ENCODE data around the gene OAT. TPM values are rescaled to one million over a fixed set of nuclear protein-coding genes. Genes with fewer than 3 reads are reported as not detected.

Gene OAT
- total and polyA plus RNA-seq, 2 donors (not counting 3 experiments of a cell fraction or from before 2014, with no cell fraction given): 69.9 to 90.8 TPM

DNA sequence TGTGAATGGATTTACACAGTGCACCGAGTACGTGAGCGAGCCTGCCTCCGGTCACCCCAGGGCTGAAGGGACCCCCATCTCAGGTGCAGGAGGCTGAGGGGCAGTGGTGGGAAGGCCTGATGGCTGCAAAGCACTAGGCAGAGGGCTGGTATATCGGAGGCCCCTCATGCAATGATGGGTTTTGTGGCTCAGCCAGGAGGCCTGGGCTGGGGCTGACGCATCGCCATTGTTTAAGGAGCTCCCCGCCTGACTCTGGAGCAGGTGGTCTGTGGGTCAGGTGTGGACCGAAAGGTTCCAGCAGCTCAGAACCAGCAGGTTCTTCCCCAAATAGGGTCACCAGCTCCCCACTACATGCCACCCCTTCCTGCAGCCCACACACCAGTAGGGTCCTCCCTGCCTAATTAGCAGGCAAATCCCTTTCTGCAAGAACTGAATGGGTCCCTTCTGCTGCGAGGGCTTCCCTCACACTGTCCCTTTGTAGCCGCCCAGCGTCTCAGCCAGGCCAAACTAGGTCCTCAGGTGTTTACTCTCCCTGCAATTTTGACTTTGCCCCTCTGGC is 33.0 kb downstream of the OAT start:
- H3K27me3 ChIP-seq (ENCODE audit: control insufficient read depth in 2 of 2, insufficient read depth in 2 of 2, low read length in 2 of 2): peaks cover 0 to 3% of the 10 kb centered on the region in 2 experiments
- no peak for TF ChIP-seq GATA2 (IDR thresholded peaks at IDR 0.05; ENCODE audit: insufficient read depth, insufficient read length, low read depth, low read length)
- TF ChIP-seq EZH2 (IDR thresholded peaks at IDR 0.05; ENCODE audit: borderline replicate concordance, low read depth, low read length, severe bottlenecking): no peak
- TF ChIP-seq, protein P1, sequence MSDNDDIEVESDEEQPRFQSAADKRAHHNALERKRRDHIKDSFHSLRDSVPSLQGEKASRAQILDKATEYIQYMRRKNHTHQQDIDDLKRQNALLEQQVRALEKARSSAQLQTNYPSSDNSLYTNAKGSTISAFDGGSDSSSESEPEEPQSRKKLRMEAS (IDR thresholded peaks at IDR 0.05; ENCODE audit: insufficient read depth, insufficient read length): no peak
- no peak for TF ChIP-seq JUN (IDR thresholded peaks at IDR 0.05; ENCODE audit: borderline replicate concordance, insufficient read depth, insufficient read length, low read depth)
- TF ChIP-seq, protein P2, sequence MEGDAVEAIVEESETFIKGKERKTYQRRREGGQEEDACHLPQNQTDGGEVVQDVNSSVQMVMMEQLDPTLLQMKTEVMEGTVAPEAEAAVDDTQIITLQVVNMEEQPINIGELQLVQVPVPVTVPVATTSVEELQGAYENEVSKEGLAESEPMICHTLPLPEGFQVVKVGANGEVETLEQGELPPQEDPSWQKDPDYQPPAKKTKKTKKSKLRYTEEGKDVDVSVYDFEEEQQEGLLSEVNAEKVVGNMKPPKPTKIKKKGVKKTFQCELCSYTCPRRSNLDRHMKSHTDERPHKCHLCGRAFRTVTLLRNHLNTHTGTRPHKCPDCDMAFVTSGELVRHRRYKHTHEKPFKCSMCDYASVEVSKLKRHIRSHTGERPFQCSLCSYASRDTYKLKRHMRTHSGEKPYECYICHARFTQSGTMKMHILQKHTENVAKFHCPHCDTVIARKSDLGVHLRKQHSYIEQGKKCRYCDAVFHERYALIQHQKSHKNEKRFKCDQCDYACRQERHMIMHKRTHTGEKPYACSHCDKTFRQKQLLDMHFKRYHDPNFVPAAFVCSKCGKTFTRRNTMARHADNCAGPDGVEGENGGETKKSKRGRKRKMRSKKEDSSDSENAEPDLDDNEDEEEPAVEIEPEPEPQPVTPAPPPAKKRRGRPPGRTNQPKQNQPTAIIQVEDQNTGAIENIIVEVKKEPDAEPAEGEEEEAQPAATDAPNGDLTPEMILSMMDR (IDR thresholded peaks at IDR 0.05; ENCODE audit: extremely low read depth in 1 of 2, insufficient read depth in 1 of 2, low read depth in 1 of 2, low read length in 2 of 2): no peak
- TF ChIP-seq MYC (IDR thresholded peaks at IDR 0.05; ENCODE audit: low read depth, low read length): no peak
- no peak for TF ChIP-seq POLR2A (IDR thresholded peaks at IDR 0.05; ENCODE audit: low read depth, low read length)
- no peak for TF ChIP-seq FOS (IDR thresholded peaks at IDR 0.05; ENCODE audit: borderline replicate concordance, insufficient read depth, low read length)
- TF ChIP-seq POLR2AphosphoS5 (IDR thresholded peaks at IDR 0.05; ENCODE audit: insufficient read depth, low read depth, low read length): no peak
- FAIRE-seq: no peak
- dilution Hi-C loops (cut with MboI; ENCODE audit: extremely low pct_ligation_motif_present, low sequenced_read_pairs) (no loop called here), intact Hi-C loops (cut with micrococcal nuclease) (loop anchor here (5.0 kb wide), 1 partner anchor 123 kb away; no protein-coding TSS in a partner anchor)
- no peak overlapping the region for H3K9ac ChIP-seq (replicated peaks; ENCODE audit: extremely low read depth, insufficient read depth, low read length)
- H3K4me3 ChIP-seq (replicated peaks in 1 of 3; ENCODE audit: insufficient read depth in 1 of 3, low read depth in 1 of 3, low read length in 3 of 3): no peak overlapping the region
- no peaks in the 10 kb centered on the region for H3K79me2 ChIP-seq (ENCODE audit: control insufficient read depth, insufficient read depth, low read length)
- H3K9me1 ChIP-seq (replicated peaks; ENCODE audit: control insufficient read depth, extremely low read depth, insufficient read depth, low read length): no peaks in the 10 kb centered on the region
- H3K27ac ChIP-seq (ENCODE audit: insufficient read depth, low read depth, low read length): no peak overlapping the region
- H2AFZ ChIP-seq (ENCODE audit: low read depth, low read length): no peak overlapping the region
- no peak overlapping the region for H3K4me2 ChIP-seq (ENCODE audit: insufficient read depth, low read length)
- no peaks in the 10 kb centered on the region for H3K9me3 ChIP-seq (replicated peaks; ENCODE audit: control insufficient read depth, insufficient read depth, low read length)
- no peaks in the 10 kb centered on the region for H4K20me1 ChIP-seq (replicated peaks; ENCODE audit: control insufficient read depth, extremely low read depth, insufficient read depth, low read length)
- H3K4me1 ChIP-seq (ENCODE audit: control insufficient read depth, extremely low read depth, insufficient read depth, low read length): no peaks in the 10 kb centered on the region
- ChIA-PET CTCF (interaction anchor here (17.2 kb wide), 1 partner anchor 390 kb away, joined by 691 read pairs; no protein-coding TSS in a partner anchor), POLR2A (no interaction called here)
- no peak for DNase-seq (ENCODE audit: low read depth, low spot score)
- H3K36me3 ChIP-seq (ENCODE audit: control insufficient read depth in 2 of 2, extremely low read depth in 1 of 2, insufficient read depth in 2 of 2, low read length in 2 of 2): no peaks in the 10 kb centered on the region
- BruUV-seq (replicated peaks): no TSS peak
